Measurements from ENCODE around the gene ALG14.
"Not testable (repeated sequence)": the region's sequence is repeated elsewhere in the genome, so short reads cannot be mapped to it uniquely, and the experiment has no call there.

The ALG14 gene

DNA sequence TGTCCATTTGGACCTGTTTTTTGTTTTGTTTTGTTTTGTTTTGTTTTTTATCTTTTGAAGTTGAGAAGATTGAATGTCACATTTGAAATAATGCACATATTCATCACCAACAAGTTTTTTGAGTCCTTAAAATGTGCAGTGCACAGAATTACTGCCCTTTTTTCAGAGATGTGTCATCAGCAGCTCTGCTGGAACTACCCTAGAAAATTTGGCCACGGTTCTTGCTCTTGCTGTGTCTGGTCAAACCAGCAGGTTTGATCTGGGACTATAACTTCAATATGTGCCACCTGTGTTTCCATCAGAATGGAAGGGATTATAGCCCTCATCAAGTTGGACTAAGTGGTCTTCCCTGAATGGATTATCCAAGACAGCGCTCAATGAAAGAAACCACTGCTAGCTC lies 121.7 kb downstream of the ALG14 start:
- TF ChIP-seq, protein P1, sequence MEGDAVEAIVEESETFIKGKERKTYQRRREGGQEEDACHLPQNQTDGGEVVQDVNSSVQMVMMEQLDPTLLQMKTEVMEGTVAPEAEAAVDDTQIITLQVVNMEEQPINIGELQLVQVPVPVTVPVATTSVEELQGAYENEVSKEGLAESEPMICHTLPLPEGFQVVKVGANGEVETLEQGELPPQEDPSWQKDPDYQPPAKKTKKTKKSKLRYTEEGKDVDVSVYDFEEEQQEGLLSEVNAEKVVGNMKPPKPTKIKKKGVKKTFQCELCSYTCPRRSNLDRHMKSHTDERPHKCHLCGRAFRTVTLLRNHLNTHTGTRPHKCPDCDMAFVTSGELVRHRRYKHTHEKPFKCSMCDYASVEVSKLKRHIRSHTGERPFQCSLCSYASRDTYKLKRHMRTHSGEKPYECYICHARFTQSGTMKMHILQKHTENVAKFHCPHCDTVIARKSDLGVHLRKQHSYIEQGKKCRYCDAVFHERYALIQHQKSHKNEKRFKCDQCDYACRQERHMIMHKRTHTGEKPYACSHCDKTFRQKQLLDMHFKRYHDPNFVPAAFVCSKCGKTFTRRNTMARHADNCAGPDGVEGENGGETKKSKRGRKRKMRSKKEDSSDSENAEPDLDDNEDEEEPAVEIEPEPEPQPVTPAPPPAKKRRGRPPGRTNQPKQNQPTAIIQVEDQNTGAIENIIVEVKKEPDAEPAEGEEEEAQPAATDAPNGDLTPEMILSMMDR (IDR thresholded peaks at IDR 0.05; ENCODE audit: borderline replicate concordance, insufficient read depth, low read depth, low read length): no peak
- H3K4me3 ChIP-seq (ENCODE audit: low read depth, low read length): no peak overlapping the region

DNA sequence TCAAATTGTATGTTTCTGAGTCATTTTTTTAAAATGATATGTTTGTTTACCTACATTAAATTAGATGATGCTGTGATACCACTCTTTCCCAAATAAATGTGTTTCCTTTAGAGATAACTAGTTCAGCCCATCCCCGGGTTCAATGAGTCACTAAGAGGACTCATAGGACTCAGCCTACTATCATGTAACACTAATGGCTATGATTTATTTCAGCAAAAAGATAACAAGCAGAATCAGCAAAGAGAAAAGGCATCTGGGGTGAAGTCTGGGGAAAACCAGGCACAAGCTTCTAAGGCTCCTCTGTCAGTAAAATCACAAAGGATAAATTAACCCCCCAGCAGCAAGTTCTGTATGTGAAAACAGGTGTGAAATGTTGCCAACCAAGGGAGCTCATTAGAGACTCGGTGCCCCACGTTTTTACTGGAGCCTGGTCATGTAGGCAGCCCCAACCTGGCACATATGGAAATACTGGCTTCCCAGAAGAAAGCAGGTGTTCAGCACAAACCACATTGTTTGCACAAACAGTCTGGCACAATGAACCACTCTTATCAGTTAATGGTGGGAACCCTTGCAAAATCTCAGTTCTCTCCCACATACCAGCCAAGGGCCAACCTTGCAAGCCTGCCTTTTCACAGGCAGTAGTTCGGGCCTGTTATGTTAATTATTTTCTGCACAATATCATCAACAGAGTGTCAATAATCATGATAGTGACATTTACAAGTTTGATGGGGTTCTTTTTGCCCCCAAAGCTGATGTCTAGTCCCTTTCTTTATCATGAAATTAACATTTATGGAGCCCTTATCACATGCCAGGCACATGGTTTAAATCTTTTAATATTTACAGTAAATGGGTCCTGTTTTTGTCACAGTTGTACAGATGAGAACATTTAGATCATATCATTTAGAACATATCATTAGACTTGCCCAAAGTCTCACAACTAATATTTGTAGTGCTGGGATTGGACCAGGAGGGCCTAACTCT lies 122.8 kb downstream of the ALG14 start:
- TF ChIP-seq, protein P1 (IDR thresholded peaks at IDR 0.05; ENCODE audit: borderline replicate concordance, insufficient read depth, low read depth, low read length): no peak
- no peak overlapping the region for H3K4me3 ChIP-seq (ENCODE audit: low read depth, low read length)

DNA sequence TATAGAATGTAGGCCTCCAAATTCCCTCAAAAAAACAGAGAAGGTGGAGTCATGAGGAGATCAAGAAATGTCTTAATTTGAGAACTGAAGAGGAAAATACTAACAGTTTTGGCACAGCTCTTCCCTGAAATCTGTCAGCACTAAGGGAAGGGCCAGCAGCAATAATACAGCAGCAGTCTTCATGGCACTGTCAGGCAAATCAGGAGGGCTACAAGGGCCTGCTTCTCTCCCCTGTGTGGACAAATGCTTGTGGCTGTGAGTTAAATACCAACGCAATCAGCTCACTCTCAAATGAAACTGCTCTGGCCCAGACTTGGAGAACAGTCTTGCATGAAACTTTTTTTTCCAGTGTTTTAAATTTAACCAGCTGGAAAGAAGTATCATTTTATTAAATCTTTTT lies 125.3 kb downstream of the ALG14 start:
- no peak overlapping the region for H3K4me3 ChIP-seq (ENCODE audit: low read depth, low read length)
- TF ChIP-seq, protein P1 (IDR thresholded peaks at IDR 0.05; ENCODE audit: borderline replicate concordance, insufficient read depth, low read depth, low read length): no peak

DNA sequence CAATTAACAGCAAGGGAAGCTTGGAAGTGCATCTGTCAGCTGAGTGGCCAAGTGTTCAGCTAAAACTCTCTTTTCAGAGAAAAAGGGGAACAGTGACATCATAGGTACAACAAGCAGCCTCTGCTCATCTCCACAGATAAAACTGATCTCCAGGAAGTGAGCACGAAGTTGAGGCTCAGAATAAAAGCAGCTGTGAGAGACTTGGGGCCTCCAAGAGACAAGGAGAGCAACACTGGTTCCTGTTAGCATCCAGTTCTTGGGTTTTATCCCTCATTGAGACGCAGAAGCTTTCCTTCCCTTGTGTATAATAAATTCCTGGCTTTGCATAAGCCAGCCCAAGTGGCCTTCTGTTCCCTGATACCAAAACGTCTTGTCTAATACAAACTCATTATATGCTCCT lies 125.9 kb downstream of the ALG14 start:
- TF ChIP-seq, protein P1 (IDR thresholded peaks at IDR 0.05; ENCODE audit: borderline replicate concordance, insufficient read depth, low read depth, low read length): no peak
- no peak overlapping the region for H3K4me3 ChIP-seq (ENCODE audit: low read depth, low read length)

DNA sequence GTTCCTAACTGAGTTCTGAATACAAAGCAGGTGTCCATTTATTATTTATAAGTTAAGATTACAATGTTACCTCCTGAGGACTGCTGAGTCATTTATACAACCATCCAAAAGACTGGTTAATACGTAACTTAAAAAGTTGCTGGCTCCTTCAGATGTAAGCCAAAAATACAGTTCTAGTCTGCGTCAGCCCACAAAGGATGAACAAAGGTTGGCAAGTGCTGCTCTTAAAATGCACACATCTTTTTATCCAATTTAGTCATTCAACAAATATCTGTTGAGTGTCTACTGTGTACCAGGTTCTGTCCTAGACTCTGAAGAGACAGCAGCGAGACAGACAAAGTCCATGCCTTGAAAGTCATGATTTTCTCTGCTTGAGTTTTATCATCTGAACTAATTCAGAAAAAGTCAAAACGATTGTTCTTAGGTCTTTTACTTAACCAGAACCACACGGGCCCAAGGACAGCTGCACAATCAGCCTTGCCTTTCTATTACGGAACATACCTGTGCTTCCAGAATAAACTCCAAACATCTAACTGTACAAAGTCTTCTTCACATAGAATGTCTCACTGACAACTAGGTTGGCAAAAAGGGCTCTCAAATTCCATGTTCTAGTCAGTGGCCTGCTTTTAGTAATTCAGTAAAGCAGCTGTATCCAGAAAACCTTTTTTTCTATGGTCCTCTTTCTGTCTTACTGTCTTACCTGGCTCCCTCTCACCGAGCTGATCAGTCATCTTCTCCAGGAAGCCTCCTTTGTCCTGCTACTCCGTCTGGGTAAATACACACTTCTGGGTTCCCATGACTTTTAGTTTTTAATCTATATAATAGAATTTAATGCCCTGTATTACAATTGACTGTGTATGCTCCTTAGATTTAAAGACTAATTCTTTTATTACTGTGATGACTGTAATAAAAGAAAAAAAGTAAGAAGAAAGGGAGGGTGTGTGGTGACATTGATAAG lies 130.3 kb downstream of the ALG14 start:
- TF ChIP-seq, protein P1 (IDR thresholded peaks at IDR 0.05; ENCODE audit: borderline replicate concordance, insufficient read depth, low read depth, low read length): no peak
- H3K4me3 ChIP-seq (ENCODE audit: low read depth, low read length): no peak overlapping the region

DNA sequence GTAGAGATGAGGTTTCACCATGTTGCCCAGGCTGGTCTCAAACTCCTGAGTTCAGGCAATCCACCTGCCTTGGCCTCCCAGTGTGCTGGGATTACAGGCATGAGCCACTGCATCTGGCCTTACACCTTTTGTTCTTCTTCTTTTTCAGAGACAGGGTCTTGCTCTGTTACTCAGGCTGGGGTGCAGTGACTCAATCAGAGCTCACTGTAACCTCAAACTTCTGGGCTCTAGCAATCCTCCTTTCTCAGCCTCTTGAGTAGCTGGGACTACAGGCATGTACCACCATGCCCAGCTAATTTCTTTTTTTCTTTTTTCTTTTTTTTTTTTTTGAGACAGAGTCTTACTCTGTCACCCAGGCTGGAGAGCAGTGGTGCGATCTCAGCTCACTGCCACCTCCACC lies 131.3 kb downstream of the ALG14 start:
- H3K4me3 ChIP-seq (ENCODE audit: low read depth, low read length): not testable (repeated sequence)

DNA sequence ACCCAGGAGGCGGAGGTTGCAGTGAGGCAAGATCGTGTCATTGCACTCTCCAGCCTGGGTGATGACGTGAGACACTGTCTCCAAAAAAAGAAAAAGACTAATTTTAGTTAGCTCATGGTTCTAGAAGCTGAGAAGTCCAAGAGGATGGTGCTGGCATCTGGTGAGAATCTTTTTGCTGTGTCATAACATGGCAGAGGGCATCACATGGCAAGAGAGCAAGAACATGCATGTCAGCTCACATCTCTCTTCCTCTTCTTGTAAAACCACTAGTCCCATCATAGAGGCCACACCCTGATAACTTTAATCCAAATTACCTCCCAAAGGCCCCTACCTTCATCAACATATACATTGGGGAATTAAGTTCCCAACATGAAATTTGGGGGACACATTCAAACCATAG lies 132.0 kb downstream of the ALG14 start:
- H3K4me3 ChIP-seq (ENCODE audit: low read depth, low read length): no peak overlapping the region
- TF ChIP-seq, protein P1 (IDR thresholded peaks at IDR 0.05; ENCODE audit: borderline replicate concordance, insufficient read depth, low read depth, low read length): no peak
